Stimulated activated CD4-positive, alpha-beta T cell treated with anti-CD3 and anti-CD28 coated beads, Interleukin-1b, Interleukin-23, amount 100 ng/mL, for 1 hour (primary cell): ENCODE measurements around the gene GAS2L1.

ENCODE experiments used
- DNase-seq, 2 donors: peaks; one replicate each; pipeline ENCODE4 v3.0.0-alpha.2; 2020; ENCODE audit warnings: low read depth in 2 of 2

The GAS2L1 gene

DNA sequence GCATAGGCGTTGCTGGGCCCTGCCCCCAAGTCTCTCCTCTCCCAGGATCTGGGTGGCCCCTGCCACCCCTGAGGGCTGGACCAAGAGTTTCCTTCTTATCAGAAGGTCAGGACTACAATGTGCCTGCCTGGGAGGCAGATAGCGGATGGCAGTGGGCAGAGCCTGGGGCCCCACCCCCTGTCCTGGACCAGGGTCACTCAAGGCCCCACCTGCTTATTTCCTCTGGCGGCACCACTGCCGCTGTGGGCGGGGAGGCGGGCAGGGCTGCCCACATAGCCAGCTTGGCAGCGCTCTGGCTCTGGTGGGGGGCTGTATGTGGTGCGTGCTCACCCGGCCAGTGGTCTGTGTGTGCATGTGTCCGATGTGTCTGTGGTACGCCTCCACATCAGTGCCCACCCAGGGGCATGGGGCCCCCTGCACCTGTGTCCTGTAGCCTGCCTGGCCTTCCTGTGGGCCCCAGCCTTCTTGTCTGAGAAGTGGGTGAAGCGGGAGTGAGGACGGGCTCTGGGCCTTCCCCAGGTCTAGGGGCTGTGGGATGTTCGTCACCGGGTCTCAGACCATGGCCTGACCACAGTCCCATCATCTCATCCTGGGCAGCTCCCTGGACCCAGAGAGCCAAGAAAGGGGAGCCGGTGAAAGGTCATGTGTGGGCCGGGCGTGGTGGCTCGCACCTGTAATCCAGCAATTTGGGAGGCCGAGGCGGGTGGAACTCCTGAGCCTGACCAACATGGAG lies 3.0 kb downstream of the GAS2L1 start:
- no peak for DNase-seq

DNA sequence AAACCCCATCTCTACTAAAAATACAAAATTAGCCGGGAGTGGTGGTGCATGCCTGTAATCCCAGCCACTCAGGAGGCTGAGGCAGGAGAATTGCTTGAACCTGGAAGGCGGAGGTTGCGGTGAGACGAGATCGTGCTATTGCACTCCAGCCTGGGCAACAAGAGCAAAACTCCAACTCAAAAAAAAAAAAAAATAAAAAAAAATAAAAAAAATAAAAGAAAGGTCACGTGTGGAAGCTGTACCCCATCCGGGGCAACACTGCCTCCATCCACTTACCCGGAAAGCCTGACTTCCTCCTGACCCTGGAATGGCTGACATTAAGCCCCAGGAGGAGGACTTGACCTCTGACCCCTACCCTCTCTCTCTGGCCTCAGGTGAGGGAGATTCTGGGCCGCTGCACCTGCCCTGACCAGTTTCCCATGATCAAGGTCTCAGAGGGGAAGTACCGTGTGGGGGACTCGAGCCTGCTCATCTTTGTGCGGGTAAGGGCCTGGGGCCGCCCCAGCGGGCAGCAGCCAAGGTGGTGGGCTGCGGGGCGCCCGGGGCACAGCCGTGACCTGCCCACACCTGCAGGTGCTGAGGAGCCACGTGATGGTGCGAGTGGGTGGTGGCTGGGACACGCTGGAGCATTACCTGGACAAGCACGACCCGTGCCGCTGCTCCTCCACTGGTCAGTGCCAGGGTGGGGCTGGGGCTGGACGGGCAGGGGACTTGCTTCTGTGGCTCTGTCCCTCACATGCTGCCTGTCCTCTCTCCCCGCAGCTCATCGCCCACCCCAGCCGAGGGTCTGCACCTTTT lies 3.8 kb downstream of the GAS2L1 start:
- DNase-seq = no peak

DNA sequence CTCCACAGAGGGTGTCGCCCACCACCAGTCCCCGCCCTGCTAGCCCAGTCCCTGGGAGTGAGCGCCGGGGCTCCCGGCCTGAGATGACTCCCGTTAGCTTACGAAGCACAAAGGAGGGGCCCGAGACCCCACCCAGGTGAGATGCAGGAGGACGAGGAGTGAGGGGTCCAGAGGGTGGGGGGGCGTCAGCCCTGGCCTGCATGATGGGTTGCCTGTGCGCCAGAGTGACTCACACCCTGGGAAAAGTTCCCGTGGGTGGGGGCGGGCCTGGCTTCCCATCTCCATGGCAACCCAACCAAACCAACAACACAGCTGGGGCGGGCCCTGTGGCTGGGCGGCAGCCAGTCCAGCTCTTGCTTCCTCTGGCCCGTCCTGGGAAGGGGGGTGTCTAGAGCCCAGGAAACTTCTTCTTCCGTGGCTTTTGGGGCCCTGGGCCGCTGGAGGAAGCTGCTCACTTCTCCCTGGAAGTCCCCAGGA lies 4.5 kb downstream of the GAS2L1 start:
- peak in 1 of 2 donors; percentile 32 for DNase-seq

DNA sequence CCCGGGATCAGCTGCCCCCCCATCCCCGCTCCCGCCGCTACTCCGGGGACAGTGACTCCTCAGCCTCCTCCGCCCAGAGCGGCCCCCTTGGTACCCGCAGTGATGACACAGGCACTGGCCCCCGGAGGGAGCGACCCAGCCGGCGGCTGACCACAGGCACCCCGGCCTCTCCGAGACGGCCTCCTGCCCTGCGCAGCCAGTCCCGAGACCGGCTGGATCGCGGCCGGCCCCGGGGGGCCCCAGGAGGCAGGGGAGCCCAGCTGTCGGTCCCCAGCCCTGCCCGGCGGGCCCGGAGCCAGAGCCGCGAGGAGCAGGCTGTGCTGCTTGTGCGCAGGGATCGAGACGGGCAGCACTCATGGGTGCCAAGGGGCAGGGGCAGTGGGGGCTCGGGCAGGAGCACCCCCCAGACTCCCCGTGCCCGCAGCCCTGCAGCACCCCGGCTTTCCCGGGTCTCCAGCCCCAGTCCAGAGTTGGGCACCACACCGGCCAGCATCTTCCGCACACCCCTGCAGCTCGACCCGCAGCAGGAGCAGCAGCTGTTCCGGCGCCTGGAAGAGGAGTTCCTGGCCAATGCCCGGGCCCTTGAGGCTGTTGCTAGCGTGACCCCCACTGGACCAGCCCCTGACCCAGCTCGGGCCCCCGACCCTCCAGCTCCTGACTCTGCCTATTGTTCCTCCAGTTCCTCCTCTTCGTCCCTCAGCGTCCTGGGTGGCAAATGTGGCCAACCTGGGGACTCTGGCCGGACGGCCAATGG lies 5.2 kb downstream of the GAS2L1 start:
- DNase-seq = no peak

DNA sequence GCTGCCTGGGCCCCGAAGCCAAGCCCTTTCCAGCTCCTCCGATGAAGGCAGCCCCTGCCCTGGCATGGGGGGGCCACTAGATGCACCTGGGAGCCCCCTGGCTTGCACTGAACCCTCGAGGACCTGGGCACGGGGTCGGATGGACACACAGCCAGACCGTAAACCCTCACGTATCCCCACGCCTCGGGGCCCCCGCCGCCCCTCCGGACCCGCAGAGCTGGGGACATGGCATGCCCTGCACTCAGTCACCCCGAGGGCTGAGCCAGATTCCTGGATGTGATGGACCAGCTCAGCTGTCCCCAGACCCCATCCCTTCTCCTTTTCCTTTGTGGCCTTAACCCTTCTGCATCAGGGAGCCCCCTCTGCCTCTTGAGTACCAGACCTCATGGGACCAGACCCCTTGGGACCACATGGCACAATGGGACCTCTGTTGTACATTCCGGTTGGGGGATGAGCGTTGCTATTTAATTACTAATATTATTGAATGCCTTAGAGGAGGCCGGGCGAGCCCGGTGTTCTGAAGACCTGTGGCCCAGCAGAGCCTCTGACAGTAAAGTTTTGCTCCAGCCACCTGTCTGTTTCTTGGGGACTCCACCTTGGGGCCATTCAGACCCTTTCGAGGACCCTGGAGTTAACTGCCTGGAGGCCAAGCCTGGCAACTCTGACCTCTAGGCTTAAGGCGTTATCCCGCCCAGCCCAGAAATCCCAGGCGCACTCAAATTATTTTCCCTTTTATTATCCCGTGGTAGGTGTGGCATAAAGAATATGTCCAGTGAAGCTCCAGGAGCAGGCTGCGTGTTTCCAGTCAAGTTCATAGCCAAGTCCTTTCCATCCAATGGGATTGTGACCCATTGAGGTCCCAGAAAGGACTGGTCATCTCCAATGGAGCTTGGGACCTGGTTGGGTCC lies 6.0 kb downstream of the GAS2L1 start:
- DNase-seq = no peak

DNA sequence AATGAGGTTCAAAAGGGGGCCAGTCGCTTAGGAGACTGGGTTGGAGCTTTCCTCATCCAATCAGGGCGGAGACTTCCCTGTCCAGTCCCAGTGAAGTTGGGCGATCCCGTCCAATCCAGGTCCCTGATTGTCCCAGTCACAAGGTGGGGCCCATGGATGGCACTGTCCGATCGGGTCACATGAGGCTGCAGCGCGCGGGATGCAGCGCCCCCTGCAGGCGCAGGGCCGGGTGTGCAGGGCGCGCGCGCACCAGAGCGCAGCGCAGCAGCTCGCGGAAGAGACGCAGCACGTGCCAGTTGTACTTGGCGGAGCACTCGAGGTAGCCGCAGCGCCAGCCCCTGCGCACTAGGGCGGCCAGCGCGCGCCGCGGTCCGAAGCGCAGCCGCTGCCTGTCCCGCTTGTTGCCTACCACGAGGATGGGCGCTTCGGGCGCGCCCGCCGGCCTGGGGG lies 6.7 kb downstream of the GAS2L1 start:
- DNase-seq = no peak

DNA sequence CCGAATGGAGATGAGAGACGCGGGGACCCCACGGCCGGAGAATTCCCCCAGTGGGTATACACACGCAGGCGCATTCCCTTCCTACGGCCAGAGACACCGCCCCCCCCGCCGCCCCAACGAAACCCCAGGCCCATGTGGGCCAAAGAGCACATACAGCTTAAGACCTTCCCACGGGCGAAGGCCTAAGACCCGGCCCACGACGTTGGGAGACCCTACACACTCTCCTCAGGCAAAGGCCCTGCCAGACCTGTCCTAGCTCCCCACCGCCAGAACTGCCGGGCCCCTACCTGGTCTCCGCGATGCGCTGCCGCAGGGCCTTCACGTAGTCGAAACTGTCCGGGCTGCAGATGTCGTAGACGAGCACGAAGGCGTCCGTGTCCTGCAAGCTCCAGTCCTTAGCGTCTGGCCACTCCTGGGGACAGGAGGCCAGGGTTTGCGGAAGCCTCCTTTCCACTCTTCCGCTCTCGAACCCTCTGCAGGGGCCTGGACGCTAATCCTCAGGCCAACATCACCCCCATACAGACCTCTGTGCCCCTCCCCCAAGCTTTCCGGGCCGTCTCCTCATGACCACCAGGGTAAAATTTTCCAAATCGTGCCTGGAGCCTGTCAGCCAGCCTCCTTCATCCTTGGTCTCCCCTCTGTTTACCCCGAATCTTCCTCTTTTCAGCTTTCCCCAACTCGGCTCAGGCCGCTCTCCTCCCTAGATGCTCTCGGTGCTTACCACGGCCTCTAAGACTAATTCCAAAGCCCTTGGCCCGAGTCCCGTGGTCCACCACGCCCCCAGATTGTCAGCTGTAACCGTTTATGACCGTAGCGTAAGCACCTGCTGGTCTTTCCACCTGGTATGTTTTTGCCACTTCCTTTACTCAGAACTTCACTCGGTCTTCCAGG lies 7.4 kb downstream of the GAS2L1 start:
- no peak for DNase-seq

DNA sequence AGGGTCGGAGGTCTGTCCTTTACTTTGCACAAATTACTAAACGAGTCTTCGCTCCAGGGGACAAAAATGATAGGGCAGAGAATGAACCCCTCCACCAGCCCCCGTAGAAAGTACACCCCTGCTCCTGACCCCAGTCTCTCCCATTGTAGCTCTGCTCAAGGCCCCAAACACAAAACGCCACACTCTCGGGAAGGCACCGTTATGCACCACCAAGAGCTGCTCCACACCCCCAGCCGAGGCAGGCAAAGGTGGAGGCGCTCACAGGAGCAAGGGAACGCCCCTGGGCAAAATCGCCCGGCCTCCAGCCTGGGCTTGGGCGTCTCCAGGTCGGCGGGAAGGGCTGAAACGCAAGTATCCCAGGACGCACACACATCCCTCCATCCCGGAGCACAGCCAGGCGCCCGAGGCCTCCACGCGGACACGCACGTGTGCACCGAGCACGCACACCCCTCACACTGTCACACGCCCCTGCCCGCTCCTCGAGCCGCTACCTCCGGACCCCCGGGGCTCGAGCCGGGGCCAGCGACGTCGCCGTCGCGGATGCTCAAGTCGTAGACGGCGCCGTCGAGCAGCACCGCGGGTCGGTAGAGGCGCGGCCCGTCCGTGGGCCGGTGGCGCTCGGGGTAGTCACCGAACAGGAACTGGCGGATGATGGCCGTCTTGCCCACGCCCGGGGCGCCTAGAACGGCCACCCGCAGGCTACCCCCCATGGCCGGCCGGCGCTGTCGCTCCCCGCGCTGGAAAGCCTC lies 8.3 kb downstream of the GAS2L1 start:
- DNase-seq = no peak

DNA sequence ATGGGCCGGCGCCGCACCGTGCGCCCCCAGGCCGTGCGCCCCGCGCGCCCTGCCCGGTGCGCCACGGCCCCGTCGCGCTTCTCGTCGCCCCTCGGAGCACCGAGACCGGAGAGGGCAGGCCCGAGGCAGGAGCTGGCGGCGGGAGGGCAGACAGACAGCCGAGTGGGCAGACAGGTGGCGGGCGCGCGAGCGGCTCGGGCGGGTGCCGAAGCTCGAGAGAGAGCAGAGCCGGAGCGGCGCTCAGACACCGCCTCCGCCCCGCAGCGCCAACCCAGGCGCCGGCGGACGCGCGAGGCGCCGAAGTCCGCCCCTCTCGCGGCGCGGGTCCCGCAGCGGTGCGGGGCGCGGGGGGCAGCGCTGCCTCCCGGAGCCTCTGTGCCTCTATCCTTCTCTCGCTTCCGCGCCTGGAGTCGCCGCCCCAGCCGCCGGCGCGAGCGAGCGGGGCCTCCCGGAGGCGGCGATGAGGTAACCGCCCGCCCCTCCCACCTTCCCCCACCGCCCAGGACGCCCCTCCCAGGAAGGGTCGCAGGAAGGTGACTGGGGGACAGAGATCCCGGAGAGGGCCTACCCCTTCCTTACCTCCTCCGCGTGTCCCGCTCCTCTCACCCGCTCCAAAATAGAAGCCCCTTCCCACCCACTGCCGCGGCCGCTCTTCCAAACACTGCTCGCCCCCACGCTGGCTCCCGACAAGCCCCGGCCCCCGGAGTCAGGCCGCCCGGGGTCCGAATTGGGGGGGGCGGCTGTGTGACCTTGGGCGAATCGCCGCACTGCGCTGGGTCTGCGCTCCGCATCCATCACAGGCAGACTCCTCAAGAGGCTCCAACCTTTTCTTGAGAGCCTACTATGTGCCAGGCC lies 9.1 kb downstream of the GAS2L1 start, which contains the start of gene RASL10A:
RASL10A (minus strand) TSS at position 412 of the 855 bp plus-strand sequence. CDS start 451 bp downstream, outside the sequence.
- no peak for DNase-seq

DNA sequence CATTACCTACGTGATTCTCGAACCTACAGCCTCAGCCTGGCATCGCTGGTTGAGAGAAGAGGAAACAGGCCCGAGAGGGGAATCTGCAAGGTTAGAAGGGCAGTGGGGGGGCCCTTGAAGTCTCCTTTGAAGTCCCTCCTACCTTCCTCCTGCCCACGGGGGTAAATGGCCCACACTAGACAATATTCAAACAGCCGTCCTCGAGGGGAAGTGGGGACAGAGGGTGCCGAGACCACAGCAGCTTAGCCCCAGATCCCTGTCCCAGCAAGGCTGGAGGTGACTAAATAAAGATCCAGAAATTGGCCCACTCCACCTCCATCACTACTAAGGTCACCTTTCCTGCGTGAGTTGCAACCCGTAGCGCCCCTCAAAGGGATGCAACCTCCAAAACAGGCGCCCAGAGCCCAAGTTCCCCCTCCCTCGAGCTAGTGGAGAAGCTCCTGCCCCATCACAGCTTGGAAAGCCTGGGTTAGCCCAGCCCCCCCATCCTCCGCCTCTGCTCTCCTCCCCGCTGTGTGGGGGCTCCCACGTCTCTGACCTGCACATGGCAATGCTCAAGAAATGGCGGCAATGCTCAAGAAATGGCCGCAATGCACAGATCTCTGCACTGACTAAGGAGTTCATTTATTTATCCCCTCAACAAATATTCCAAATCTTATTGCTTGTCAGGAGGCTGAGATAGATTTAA lies 9.8 kb downstream of the GAS2L1 start:
- no peak for DNase-seq

DNA sequence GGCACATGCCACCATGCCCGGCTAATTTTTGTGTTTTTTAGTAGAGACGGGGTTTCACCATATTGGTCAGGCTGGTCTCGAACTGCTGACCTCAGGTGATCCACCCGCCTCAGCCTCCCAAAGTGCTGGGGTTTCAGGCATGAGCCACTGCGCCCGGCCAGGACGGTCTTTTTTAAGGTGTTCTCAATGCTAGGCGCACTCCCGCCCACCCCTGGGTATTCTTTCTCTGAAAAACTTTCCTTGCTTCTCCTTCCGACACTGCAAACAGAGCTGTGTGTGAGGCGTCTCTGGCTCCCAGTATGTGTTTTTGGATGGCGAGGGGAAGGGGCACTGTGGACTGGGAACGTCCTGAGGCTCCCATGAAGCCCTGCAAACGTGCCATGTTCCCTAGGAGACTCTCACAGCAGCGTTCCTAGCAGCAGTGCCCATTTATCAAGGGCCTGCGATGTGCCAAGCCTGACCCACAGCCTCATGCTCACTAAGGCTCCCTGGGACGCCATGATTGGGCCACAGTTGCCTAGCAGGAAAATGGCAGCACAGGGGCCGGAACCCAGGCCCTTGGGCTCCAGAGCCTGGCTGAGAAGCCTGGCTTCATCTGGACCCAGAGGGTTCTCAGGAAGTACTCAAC lies 11.5 kb downstream of the GAS2L1 start:
- no peak for DNase-seq

DNA sequence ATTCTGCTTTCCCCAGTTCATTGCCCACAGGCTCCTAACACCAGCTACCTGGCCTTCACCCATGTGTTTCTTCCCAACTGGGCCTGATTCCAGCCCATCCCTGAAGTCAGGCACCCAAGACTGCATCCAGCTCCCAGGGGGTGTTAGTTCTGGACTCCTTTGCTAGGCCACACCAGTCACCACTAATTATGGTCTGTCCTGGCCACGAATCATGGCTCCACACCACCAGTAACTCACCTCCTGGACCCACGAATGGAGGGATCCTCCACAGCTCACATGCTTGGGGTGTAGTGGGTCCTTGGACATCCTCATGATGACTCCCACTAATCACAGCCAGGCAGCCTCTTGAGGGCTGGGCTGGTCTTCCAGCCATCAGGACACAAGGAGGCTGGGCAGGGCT lies 12.6 kb downstream of the GAS2L1 start:
- no peak for DNase-seq

DNA sequence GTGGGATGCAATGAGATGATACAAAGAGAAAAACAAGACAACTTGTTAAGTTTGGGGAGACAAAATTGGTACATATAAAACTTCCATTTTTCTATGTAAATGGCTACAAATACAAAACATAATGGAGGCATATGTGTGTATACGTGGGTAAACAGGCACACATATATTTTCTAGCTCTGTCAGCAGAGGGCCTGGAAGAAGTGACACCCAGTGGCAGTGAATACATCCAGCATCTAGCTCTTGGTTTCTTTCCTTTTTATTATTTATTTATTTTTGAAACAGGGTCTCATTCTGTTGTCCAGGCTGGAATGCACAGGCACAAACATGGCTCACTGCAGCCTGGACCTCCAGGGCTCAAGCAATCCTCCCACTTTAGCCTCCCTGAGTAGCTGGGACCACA lies 14.1 kb downstream of the GAS2L1 start:
- DNase-seq = no peak

DNA sequence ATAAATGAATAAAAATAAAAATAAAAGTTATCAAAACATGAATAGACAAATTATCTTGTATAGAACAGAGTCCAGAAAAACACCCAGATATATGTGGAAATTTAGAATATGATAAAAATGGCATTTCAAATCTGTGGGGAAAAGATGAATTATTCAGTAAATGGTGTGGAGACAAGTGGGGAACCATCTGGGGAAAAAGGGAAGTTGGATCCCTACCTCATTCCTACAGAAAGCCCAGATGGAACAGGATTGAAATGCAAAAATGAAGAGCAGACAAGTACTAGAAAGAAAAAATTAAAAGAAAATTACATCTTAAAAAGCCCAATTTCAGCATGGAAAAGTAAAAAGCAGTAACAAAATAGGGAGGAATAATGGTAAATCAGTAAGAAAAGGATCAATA lies 17.2 kb downstream of the GAS2L1 start:
- DNase-seq = no peak

DNA sequence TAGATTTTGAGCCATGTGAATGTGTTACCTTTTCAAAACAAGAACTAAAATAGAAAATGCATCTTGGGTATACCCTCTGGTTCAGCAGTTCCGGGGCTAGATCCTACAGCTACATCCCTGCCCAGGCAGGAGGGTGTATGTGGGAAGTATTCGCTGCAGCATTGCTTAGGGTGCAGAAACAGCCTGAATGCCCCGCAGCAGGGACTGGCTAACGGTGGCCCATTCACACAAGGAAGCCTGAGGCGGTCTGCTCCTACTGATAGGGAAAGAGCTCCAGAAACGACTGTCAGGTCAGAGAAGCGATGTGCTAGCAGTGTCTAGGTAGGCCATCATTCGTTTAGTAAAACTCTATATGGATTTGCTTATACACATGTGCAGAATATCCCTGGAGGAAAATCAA lies 18.9 kb downstream of the GAS2L1 start:
- no peak for DNase-seq

DNA sequence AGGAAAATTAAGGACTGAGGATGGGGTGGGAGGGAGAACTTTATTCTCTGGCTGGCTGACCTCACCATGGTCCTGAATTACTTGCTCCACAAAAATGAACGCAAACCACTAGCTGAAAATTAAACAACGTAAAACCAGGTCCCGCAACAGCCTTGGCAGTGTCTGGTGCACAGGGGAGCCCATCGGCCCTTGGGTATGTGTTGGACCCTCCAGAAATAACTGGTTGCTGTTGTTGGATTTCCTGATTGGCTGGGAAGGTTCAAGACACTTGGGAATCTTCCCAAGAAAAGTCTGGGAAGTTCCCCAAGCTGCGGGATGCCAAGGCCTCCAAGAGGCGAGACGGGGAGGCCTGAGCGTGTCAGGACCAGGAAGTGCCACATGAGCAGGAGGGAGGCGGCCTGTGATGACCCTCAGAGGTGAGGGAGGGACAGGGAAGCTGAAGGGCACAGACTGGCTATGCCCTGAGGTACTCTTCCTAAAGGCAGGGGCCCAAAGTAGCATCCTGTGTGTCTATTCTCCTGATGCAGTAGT lies 19.4 kb downstream of the GAS2L1 start:
- DNase-seq = no peak

DNA sequence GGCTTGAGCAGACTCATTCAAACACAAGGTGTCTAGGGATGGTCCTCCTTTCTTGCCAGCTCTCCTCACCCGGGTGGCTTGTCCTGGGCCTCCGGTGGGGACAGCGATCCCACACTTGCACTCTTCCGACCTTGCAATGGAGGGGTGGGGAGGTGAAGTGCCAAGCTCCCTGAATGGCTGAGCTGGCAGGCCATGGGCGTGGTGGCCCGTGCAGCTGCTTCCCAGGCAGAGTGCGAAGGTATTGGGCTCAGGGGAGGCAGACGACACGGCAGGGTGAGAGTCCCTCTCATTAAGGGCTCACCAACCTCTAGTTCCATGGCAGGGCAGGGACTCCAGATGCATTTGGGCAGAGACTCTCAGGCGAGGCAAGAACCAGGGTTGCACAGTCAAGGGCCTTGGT lies 20.0 kb downstream of the GAS2L1 start:
- no peak for DNase-seq
